Breast epithelium (tissue), 3 donors: Measurements from ENCODE around the gene STAU1.

Experiments
- CTCF ChIP-seq, 3 donors: fragments of 450-650 bp; IDR thresholded peaks; one replicate each; pipeline ENCODE4 v1.5.1; 2016 to 2017; ENCODE audit warnings: antibody characterized with exemption in 3 of 3, mild to moderate bottlenecking in 3 of 3, moderate library complexity in 3 of 3
- POLR2A ChIP-seq: fragments of 450-650 bp; IDR thresholded peaks from one replicate; pipeline ENCODE4 v1.6.1; 2016; ENCODE audit warnings: antibody characterized with exemption, mild to moderate bottlenecking, moderate library complexity
- POLR2AphosphoS5 ChIP-seq, 3 donors: sonication (generic); formaldehyde crosslinking; IDR thresholded peaks; one replicate each; pipeline ENCODE4 v1.6.1; 2017; ENCODE audit warnings: antibody characterized with exemption in 3 of 3

GRCh38 chr20:49185071-49185761 lies 2.9 kb downstream of the STAU1 start:
- no peak for TF ChIP-seq CTCF (IDR thresholded peaks at IDR 0.05)
- no peak for TF ChIP-seq POLR2AphosphoS5 (IDR thresholded peaks at IDR 0.05)
- TF ChIP-seq POLR2A: no peak
